ENCODE data around the gene PDZD2.

GRCh38 chr5:31987985-31988710, 349.2 kb downstream of the PDZD2 start:
- TF ChIP-seq CTCF (IDR thresholded peaks at IDR 0.05) = no peak
- TF ChIP-seq POLR2A (IDR thresholded peaks at IDR 0.05) = no peak

Measured in testis (tissue), 2 donors.